Measurements from ENCODE around the gene ASPHD2. TPM values are rescaled to one million over a fixed set of nuclear protein-coding genes. Genes with fewer than 3 reads are reported as not detected.

ASPHD2 gene
- total RNA-seq, 4 donors from 2014 or later = 0.20 to 1.2 (median 0.54) TPM

GRCh38 chr22:26439559-26439958 lies 10.5 kb downstream of the ASPHD2 start:
- 67 to 77% methylated on average over 3 of the region's 3 CpGs for WGBS, 2 donors
- TF ChIP-seq POLR2A (IDR thresholded peaks at IDR 0.05) (no peak), CTCF (IDR thresholded peaks at IDR 0.05) (no peak), EP300 (IDR thresholded peaks at IDR 0.05) (no peak)

GRCh38 chr22:26442086-26442756 lies 13.2 kb downstream of the ASPHD2 start:
- 78 to 84% methylated on average over 4 of the region's 4 CpGs for WGBS, 2 donors

More at GRCh38 chr22:26439559-26439958, 10.5 kb downstream of the ASPHD2 start:
- Histone ChIP-seq H3K27me3 (no peaks in the 10 kb centered on the region), H3K4me3 (no peak overlapping the region), H3K9me3 (no peaks in the 10 kb centered on the region), H3K36me3 (no peaks in the 10 kb centered on the region), H3K27ac (no peak overlapping the region), H3K4me1 (no peaks in the 10 kb centered on the region)
- no peak for DNase-seq (ENCODE audit: low spot score in 2 of 2)

GRCh38 chr22:26443901-26444690 lies 15.0 kb downstream of the ASPHD2 start:
- Histone ChIP-seq H3K4me3 (no peak overlapping the region), H3K36me3 (peaks cover 0 to 6% (median 0%) of the 10 kb centered on the region in 3 donors), H3K4me1 (no peaks in the 10 kb centered on the region), H3K9me3 (no peaks in the 10 kb centered on the region), H3K27me3 (no peaks in the 10 kb centered on the region), H3K27ac (no peak overlapping the region)
- WGBS, 2 donors = 91 to 92% methylated on average over 16 of the region's 16 CpGs
- no peak for DNase-seq (ENCODE audit: low spot score in 2 of 2)
- TF ChIP-seq EP300 (IDR thresholded peaks at IDR 0.05) (no peak), CTCF (IDR thresholded peaks at IDR 0.05) (no peak), POLR2A (IDR thresholded peaks at IDR 0.05) (no peak)

More at GRCh38 chr22:26442086-26442756, 13.2 kb downstream of the ASPHD2 start:
- Histone ChIP-seq H3K4me1 (no peaks in the 10 kb centered on the region), H3K36me3 (peaks cover 0 to 6% (median 0%) of the 10 kb centered on the region in 3 donors), H3K9me3 (no peaks in the 10 kb centered on the region), H3K27me3 (no peaks in the 10 kb centered on the region), H3K27ac (no peak overlapping the region), H3K4me3 (no peak overlapping the region)
- no peak for DNase-seq (ENCODE audit: low spot score in 2 of 2)
- TF ChIP-seq CTCF (IDR thresholded peaks at IDR 0.05) = no peak
- no peak for TF ChIP-seq EP300 (IDR thresholded peaks at IDR 0.05)
- no peak for TF ChIP-seq POLR2A (IDR thresholded peaks at IDR 0.05)

- Histone ChIP-seq H3K36me3 (peaks cover 0 to 10% (median 0%) of the 10 kb centered on the region in 3 donors), H3K27ac (no peak overlapping the region), H3K27me3 (no peaks in the 10 kb centered on the region), H3K4me1 (no peaks in the 10 kb centered on the region), H3K4me3 (no peak overlapping the region), H3K9me3 (no peaks in the 10 kb centered on the region)
- DNase-seq (ENCODE audit: low spot score in 2 of 2) = no peak
- TF ChIP-seq CTCF (IDR thresholded peaks at IDR 0.05) = no peak
- TF ChIP-seq POLR2A (IDR thresholded peaks at IDR 0.05) = no peak
- no peak for TF ChIP-seq EP300 (IDR thresholded peaks at IDR 0.05)
- 91 to 94% methylated on average over 8 of the region's 8 CpGs for WGBS, 2 donors
Observed at GRCh38 chr22:26444777-26445176, 15.7 kb downstream of the ASPHD2 start.

Measured in tibial nerve (tissue), 4 donors.